Endothelial cell of umbilical vein (primary cell): ENCODE measurements around the gene ARHGEF6. TPM values are rescaled to one million over a fixed set of nuclear protein-coding genes. Genes with fewer than 3 reads are reported as not detected.

Experiments used
- BruUV-seq: library from RNA; stranded (reverse); fragments of 400-500 nt; replicated peaks from 2 replicates; lab custom pipeline; 2021; lab: Mats Ljungman, UMichigan
- CTCF ChIA-PET: fragments of 300-600, 350-600 bp; sonication (Branson Sonifier 250); formaldehyde crosslinking; loops from one replicate; lab custom pipeline; 2021; ENCODE audit warnings: antibody characterized with exemption, inconsistent platforms; lab: Charles Lee
- POLR2A ChIA-PET: fragments of 300-600, 350-600 bp; sonication (Branson Sonifier 250); formaldehyde crosslinking; loops from one replicate; lab custom pipeline; 2021; ENCODE audit warnings: antibody characterized with exemption, inconsistent platforms; lab: Charles Lee
- DNase-seq: peaks from one replicate; pipeline ENCODE4 v3.0.0-alpha.2; 2011; ENCODE audit warnings: low read depth, low spot score
- FAIRE-seq: peaks from 2 replicates; lab custom pipeline; 2011; peaks lifted over from hg19 to GRCh38; lab: Jason Lieb, UNC
- H2AFZ ChIP-seq: 2 replicates; pipeline ENCODE4 v1.6.0; 2012; ENCODE audit warnings: low read depth, low read length, control low read depth, inconsistent platforms
- H3K27ac ChIP-seq: 2 replicates; pipeline ENCODE4 v1.5.1; 2011; ENCODE audit warnings: low read depth, mild to moderate bottlenecking, control low read depth, low read length, moderate library complexity; ENCODE audit not compliant: insufficient read depth
- H3K27me3 ChIP-seq, 2 experiments: 2 replicates each; pipeline versions ENCODE4 v1.6.0 to v1.6.1; 2011; ENCODE audit warnings: low read length in 2 of 2, mixed read lengths in 1 of 2; ENCODE audit not compliant: control insufficient read depth in 2 of 2, insufficient read depth in 2 of 2
- H3K36me3 ChIP-seq, 2 experiments: 2 replicates in 1 of 2; 3 replicates in 1 of 2; pipeline ENCODE4 v1.5.1; 2011; ENCODE audit warnings: low read length in 2 of 2, mild to moderate bottlenecking in 1 of 2, moderate library complexity in 1 of 2; ENCODE audit not compliant: control insufficient read depth in 2 of 2, insufficient read depth in 2 of 2; ENCODE audit errors: extremely low read depth in 1 of 2
- H3K4me1 ChIP-seq: 3 replicates; pipeline ENCODE4 v1.5.1; 2011; ENCODE audit warnings: mild to moderate bottlenecking, low read length; ENCODE audit not compliant: control insufficient read depth, insufficient read depth; ENCODE audit errors: extremely low read depth
- H3K4me2 ChIP-seq: 2 replicates; pipeline ENCODE4 v1.6.1; 2011; ENCODE audit warnings: low read length, control low read depth, mixed read lengths; ENCODE audit not compliant: insufficient read depth
- H3K4me3 ChIP-seq, 3 experiments: fragments of 200-600 bp in 1 of 3; sonication (generic), shearing (Covaris generic) in 1 of 3; replicated peaks in 1 of 3; 2 replicates each; pipeline ENCODE4 v1.5.1; 2011 to 2016; ENCODE audit warnings: control low read depth in 3 of 3, low read length in 3 of 3, mild to moderate bottlenecking in 2 of 3, inconsistent platforms in 1 of 3, low read depth in 1 of 3, moderate library complexity in 1 of 3; ENCODE audit not compliant: insufficient read depth in 1 of 3
- H3K79me2 ChIP-seq: 2 replicates; pipeline ENCODE4 v1.6.0; 2012; ENCODE audit warnings: low read length, inconsistent platforms; ENCODE audit not compliant: control insufficient read depth, insufficient read depth
- H3K9ac ChIP-seq: replicated peaks from 2 replicates; pipeline ENCODE3; 2011; ENCODE audit warnings: low read length, control low read depth; ENCODE audit not compliant: insufficient read depth; ENCODE audit errors: extremely low read depth
- H3K9me1 ChIP-seq: replicated peaks from 3 replicates; pipeline ENCODE4 v1.6.0; 2011; ENCODE audit warnings: mild to moderate bottlenecking, low read length; ENCODE audit not compliant: control insufficient read depth, insufficient read depth; ENCODE audit errors: extremely low read depth
- H3K9me3 ChIP-seq: replicated peaks from 2 replicates; pipeline ENCODE4 v1.5.1; 2012; ENCODE audit warnings: low read length, inconsistent platforms; ENCODE audit not compliant: control insufficient read depth, insufficient read depth
- H4K20me1 ChIP-seq: replicated peaks from 2 replicates; pipeline ENCODE3; 2011; ENCODE audit warnings: mild to moderate bottlenecking, low read length; ENCODE audit not compliant: control insufficient read depth, insufficient read depth; ENCODE audit errors: extremely low read depth
- CTCF ChIP-seq, 2 donors: IDR thresholded peaks; 1 replicate in 1 of 2; 2 replicates in 1 of 2; pipeline ENCODE4 v1.5.1; 2011; ENCODE audit warnings: low read length in 2 of 2, mild to moderate bottlenecking in 2 of 2, moderate library complexity in 2 of 2, control low read depth in 1 of 2, inconsistent platforms in 1 of 2, low read depth in 1 of 2; ENCODE audit not compliant: insufficient read depth in 1 of 2; ENCODE audit errors: extremely low read depth in 1 of 2
- EZH2 ChIP-seq: IDR thresholded peaks from 2 replicates; pipeline ENCODE4 v1.6.1; 2012; ENCODE audit warnings: borderline replicate concordance, low read depth, mild to moderate bottlenecking, moderate library complexity, low read length, inconsistent platforms; ENCODE audit not compliant: severe bottlenecking
- FOS ChIP-seq: IDR thresholded peaks from 2 replicates; pipeline ENCODE4 v1.6.1; 2011; ENCODE audit warnings: mild to moderate bottlenecking, low read length, moderate library complexity, borderline replicate concordance; ENCODE audit not compliant: insufficient read depth
- GATA2 ChIP-seq: IDR thresholded peaks from 2 replicates; pipeline ENCODE4 v1.7.0; 2011; ENCODE audit warnings: low read depth, mild to moderate bottlenecking, moderate library complexity, mixed read lengths, low read length; ENCODE audit not compliant: insufficient read length, insufficient read depth
- JUN ChIP-seq: IDR thresholded peaks from 2 replicates; pipeline ENCODE4 v1.6.1; 2011; ENCODE audit warnings: borderline replicate concordance, low read depth; ENCODE audit not compliant: insufficient read length, insufficient read depth
- MAX ChIP-seq: IDR thresholded peaks from 2 replicates; pipeline ENCODE4 v1.6.1; 2011; ENCODE audit not compliant: insufficient read depth, insufficient read length
- MYC ChIP-seq: IDR thresholded peaks from one replicate; pipeline ENCODE4 v1.6.1; 2011; ENCODE audit warnings: mild to moderate bottlenecking, low read depth, low read length
- POLR2A ChIP-seq: IDR thresholded peaks from 2 replicates; pipeline ENCODE4 v1.6.1; 2012; ENCODE audit warnings: low read depth, mild to moderate bottlenecking, control low read depth, low read length
- POLR2AphosphoS5 ChIP-seq: IDR thresholded peaks from 2 replicates; pipeline ENCODE4 v1.6.1; 2012; ENCODE audit warnings: low read depth, mild to moderate bottlenecking, control low read depth, low read length, moderate library complexity; ENCODE audit not compliant: insufficient read depth
- dilution Hi-C: fragments of 300-500 bp; cut with MboI; formaldehyde crosslinking; loops from one replicate; pipeline ENCODE4 v1.15.0; 2019; ENCODE audit warnings: low sequenced_read_pairs; ENCODE audit not compliant: extremely low pct_ligation_motif_present
- intact Hi-C: fragments of 100-400 bp; cut with micrococcal nuclease; formaldehyde crosslinking; loops from one replicate; pipeline ENCODE4 v1.10.0; 2022
- polyA plus RNA-seq, 4 experiments: library from polyadenylated mRNA; depleted of rRNA in 3 of 4; stranded (reverse) in 3 of 4; unstranded in 1 of 4; fragments of >200 nt; gene quantifications; 2 replicates each; pipeline versions ENCODE4 v1.2.1 to v1.2.3, GENCODE V29; 2011 to 2012; ENCODE audit warnings: missing spikeins in 1 of 4
- total RNA-seq: library from RNA; stranded (reverse); gene quantifications from 2 replicates; pipeline ENCODE4 v1.2.3, GENCODE V29; 2021

ARHGEF6 gene
- total and polyA plus RNA-seq, 2 donors (not counting 3 experiments of a cell fraction or from before 2014, with no cell fraction given) = 4.9 to 6.4 TPM

- Histone ChIP-seq H3K4me3 (no peak overlapping the region), H4K20me1 (no peaks in the 10 kb centered on the region), H3K79me2 (no peaks in the 10 kb centered on the region), H2AFZ (no peak overlapping the region), H3K4me2 (no peak overlapping the region), H3K27ac (no peak overlapping the region), H3K9me3 (no peaks in the 10 kb centered on the region), H3K9me1 (no peaks in the 10 kb centered on the region), H3K9ac (no peak overlapping the region), H3K4me1 (no peaks in the 10 kb centered on the region), H3K27me3 (no peaks in the 10 kb centered on the region), H3K36me3 (no peaks in the 10 kb centered on the region)
- POLR2A ChIA-PET = no interaction called here
- FAIRE-seq (no peak), DNase-seq (no peak)
- CTCF ChIA-PET = no interaction called here
- intact Hi-C loops = loop anchor here (5.0 kb wide), 1 partner anchor 340 kb away; no protein-coding TSS in a partner anchor
- no peak for TF ChIP-seq JUN
- TF ChIP-seq POLR2A = no peak
- TF ChIP-seq FOS = no peak
- TF ChIP-seq CTCF (IDR thresholded peaks at IDR 0.05; ENCODE audit: extremely low read depth in 1 of 2, insufficient read depth in 1 of 2, low read depth in 1 of 2, low read length in 2 of 2) = no peak
- no peak for TF ChIP-seq EZH2
- TF ChIP-seq MYC = no peak
- no peak for TF ChIP-seq MAX
- TF ChIP-seq POLR2AphosphoS5 = no peak
- TF ChIP-seq GATA2 = no peak
- no TSS peak for BruUV-seq
- dilution Hi-C loops = no loop called here
Observed at GRCh38 chrX:136712650-136713310, 68.0 kb downstream of the ARHGEF6 start.
